ENCODE results near the gene UBE2L3.
"Not testable (repeated sequence)": the region's sequence is repeated elsewhere in the genome, so short reads cannot be mapped to it uniquely, and the experiment has no call there.

DNA sequence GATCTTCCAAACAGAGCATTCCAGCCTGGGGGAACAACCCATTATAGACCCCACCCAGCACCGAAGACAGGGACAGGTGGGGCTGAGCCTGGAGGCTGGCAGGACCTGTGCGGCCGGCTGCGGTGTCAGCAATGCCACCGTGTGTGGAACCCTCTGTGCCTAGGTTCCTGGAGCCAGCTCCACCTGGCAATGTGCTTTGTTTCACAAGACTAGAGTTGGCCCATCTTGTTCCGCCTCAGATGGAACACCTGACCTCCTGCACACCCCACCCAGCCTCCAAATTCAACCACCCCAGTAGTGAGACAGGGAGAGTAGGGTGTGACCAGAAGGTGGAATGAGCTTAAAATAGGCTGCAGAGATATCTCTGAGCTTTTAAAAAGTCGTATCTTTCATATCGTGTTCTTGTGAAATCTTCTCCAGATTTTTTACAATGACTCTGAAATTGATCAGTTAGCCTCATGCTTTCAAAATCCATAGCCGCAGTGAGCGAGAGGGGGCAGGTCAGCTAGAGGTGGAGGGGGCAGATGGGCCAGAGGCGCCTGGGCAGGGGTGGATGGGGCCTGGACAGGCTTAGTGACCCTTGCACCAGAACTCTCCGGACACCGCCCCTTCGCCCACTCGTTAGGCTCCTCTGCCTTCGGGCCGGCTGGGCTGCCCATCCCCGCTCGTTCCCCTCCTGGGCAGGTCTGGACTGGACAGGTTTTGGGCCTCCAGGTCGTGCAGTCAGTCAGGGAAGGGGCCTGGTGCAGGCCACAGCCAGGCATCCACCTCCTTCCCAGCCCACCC lies 34.5 kb upstream of the UBE2L3 start:
- TF ChIP-seq, protein P1, sequence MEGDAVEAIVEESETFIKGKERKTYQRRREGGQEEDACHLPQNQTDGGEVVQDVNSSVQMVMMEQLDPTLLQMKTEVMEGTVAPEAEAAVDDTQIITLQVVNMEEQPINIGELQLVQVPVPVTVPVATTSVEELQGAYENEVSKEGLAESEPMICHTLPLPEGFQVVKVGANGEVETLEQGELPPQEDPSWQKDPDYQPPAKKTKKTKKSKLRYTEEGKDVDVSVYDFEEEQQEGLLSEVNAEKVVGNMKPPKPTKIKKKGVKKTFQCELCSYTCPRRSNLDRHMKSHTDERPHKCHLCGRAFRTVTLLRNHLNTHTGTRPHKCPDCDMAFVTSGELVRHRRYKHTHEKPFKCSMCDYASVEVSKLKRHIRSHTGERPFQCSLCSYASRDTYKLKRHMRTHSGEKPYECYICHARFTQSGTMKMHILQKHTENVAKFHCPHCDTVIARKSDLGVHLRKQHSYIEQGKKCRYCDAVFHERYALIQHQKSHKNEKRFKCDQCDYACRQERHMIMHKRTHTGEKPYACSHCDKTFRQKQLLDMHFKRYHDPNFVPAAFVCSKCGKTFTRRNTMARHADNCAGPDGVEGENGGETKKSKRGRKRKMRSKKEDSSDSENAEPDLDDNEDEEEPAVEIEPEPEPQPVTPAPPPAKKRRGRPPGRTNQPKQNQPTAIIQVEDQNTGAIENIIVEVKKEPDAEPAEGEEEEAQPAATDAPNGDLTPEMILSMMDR (IDR thresholded peaks at IDR 0.05) = not testable (repeated sequence)
- not testable (repeated sequence) for TF ChIP-seq POLR2AphosphoS5 (IDR thresholded peaks at IDR 0.05)

All from stomach (tissue), 4 donors.